EH (cell line): ENCODE results near the gene HOXB8.

Source experiments
- DNase-seq: peaks from one replicate; pipeline ENCODE4 v3.0.0-alpha.2; 2015; ENCODE audit warnings: low read depth

The HOXB8 gene

DNA sequence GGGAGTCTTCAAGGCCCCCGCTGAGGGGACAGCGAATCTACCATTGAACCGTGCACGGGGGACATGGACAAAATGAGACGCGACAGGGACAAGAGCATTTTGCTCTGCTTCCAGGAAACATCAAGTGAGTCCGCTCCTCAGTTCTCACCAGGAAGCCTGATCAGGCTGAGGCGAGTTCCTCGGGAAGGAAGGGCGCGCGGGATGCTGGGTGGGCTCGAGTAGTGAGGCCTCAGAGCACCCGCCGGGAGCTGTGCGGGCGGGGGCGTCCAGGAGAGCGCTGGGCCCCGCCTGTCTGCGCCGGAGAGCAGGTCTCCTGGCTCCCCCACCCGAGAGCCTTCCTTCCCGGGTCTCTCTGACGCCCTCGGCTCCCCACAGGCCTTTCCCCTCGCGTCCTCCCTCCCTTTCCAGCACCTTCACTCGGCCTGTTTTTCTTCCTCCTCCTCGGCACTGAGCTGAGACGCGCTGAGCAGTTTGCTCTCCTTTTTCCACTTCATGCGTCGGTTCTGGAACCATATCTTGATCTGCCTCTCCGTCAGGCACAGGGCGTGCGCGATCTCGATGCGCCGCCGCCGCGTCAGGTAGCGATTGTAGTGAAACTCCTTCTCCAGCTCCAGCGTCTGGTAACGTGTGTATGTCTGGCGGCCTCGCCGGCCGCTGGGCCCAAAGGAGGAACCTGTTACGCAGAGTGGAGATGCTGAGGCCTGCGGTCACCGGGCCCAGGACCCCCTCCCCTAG lies 18.9 kb downstream of the HOXB8 start:
- DNase-seq: no peak

DNA sequence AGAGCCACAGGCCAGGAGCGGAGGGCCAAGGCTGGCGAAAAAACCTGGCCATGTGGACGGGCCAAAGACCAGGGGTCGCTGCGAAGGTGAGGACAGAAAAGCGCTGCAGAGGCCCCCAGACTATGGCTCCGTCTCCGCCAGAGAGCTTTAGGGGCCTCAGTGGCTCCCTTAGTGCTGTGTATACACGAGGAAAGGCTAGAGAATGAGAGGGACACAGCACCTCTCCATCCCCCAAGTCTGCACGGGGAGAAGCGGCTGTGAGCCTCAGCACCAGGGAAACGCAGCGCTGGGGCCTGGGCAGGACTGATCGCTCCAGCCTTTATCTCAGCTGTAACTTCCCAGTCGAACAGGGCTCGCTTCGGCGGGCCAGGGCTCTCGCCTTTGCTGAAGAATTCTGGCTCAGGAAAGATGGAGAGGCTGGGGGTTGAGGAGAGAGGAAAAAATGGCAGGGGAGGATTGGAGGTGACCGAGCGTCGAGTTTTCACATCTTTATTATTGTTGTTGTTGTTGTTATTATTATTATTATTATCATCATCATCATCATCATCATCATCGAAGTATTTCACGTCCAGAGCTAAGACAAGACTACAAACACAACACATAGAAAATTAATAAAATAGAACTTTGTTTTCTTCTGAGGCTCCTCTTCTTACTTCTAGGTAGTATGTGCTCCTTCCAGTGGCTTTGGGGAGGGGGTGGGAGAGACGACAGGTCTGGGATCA lies 19.7 kb downstream of the HOXB8 start:
- no peak for DNase-seq

DNA sequence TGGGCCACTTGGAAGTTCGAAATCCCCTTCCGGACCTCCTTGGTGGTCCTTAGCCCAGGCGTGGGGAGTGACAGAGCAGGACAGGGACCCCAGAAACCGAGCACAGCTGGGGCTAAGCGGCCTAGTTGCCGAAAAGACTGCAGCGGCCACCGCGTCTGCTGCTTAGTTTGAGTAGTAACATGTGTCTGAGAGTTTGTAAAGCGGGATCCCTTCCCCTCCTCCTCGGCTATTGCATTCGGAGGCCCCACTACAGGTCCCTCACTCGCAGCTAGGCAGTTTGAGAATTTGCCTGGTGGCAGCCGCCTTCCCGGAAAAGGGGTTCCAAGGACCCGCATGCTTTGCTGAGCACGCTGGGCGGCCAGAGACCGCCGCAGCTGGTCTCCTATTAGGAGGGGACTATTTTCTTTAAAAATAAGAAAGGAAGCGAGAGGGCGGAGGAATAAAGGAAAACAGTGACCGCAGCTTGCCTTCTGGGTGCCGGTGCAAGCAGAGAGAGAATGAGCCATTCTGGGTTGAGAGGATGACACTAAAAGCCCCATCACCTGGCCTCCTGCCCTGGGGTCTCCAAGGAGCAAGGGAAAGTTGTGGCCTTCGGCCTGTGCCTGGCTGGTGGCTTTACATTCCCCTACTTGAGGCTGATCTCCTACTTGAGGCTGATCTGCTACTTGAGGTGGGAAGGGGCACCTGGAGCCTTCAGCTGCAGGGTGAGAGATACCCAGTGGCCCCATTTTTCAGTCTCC lies 20.4 kb downstream of the HOXB8 start:
- no peak for DNase-seq

DNA sequence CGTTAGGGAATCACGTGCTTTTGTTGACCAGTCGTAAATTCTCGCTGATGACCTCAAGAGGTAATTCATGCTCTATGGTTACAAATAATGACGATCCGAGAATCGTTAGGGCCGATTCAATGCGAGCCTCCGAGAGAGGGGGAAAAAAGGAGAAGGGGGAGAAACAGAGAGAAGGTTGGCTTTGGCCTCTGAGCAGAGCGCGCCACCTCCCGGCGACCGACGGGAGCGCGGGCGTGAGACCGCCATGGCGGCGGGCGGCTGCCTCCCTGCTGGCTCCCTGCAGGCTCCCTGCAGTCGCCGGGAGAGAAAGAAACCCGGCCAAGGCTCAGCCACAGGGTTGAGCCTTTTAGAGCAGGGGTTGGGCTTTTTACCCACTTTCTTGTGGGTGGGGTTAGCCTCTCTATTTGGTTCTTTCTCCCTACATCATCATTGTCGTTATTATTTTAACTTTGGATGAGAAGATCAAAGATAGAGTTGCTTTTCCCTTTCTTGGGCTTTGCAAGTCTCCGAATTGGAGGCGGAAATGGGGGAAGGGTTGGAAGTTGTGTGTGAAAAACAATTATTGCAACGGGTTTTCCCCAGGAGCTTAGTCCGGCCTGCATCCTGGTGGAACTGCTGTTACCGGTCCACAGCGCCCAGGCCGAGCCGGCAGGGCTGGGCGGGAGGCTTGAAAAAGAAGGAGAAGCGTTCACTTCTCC lies 21.1 kb downstream of the HOXB8 start:
- DNase-seq: peak; percentile 67

DNA sequence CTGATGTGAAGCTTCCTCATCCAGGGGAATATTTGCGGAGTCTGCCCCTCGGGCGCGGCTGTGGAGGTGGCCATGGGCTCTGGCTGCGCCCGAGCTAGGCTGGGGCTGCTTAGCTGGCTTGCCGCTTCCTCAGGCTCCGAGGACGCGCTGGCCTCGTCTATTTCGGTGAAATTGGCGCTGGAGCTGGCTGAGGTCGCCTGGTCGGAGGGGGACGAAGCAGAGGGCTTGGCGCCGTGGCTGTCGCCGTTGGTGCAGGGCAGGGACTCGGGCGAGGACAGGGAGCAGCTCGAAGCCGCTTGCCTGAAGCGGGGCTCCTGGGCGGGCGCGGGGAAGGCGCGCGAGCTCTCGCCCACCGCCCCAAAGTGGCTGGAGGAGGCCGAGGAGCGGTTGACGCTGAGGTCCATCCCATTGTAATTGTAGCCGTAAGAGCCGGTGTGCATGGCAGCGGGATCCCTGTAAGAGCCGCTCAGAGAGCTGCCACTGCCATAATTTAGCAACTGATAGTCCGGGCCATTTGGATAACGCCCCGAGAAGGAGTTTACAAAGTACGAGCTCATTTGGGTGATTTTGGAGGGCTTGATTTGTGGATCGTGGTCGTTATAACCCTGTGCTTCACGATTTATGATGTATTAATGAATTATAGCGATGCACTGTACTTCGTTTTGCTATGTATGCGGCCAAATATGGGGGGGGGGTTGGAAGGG lies 21.8 kb downstream of the HOXB8 start, which contains the start of gene HOXB5:
Gene HOXB5, minus strand, starts transcription at position 654 of the 704 bp plus-strand sequence. Its CDS starts 97 bp downstream, at position 557.
- DNase-seq: no peak

DNA sequence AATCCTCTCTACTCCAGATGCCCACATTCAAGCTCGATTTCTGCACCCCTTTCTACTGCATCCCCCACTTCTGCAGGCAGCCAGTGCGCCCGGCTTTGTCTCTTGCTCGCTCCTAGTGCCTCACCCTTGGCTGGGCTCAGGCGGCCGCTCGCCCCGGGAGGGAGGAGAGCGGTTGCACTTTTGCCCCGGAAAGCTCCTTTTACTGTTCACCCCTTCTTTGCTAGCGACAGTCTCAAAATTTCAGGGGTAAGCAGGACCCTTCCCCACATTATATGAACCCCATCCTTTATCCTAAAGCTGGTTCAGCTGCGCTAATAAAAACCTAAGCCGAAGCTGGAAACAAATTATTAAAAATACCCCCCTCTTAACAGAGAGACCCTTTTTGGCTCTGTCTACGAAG lies 22.5 kb downstream of the HOXB8 start:
- no peak for DNase-seq

DNA sequence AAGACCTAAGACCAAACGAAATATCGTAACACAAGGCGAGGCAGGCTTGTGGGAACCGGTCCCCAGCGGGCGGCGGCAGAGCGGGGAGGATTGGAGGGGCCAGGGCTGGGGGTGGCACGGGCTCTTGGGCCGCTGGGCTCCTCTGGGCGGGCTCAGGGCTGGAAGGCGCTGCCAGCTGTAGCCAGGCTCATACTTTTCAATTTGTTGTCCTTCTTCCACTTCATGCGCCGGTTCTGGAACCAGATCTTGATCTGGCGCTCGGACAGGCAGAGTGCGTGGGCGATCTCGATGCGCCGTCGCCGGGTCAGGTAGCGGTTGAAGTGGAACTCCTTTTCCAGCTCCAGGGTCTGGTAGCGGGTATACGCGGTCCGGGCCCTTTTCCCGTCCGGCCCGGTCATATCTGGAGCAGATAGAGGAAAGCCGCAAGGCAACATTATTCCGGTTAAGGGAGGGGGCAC lies 23.0 kb downstream of the HOXB8 start:
- DNase-seq: no peak

DNA sequence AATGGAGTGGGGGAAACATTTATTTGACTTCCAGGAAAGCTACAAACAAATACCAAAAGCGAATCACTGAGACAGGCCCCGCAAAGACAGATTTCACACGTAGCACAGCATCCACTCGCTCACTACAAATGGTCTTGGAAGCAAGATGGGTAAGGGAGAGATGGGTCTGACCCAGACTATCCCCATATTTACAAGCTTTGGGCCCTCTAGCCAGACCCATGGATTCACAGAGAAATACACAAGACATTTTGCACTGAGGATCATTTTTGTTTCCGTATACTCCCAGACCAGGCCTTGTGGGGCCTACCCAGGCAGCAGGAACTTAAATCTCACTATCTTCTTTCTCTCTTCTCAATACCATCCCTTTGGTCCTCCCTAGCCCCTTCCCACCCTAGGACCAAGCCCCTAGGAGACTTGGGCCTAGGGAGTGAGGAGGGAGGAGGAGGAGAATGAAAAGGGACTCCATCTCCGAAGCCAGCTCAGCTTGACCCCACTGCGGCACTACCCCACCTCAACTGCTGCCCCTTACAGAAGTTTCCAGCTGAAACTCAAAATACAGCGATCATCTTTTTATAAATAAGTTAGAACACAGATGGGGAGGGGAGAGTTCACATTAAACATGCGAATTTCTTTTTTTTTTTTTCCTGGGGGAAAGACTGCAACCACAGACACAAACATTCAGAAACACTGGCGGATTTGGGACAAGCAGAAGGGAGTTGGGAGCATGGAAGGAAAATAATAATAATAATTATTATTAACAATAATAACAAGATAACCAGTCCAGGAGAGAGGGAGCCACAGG lies 23.6 kb downstream of the HOXB8 start:
- no peak for DNase-seq

DNA sequence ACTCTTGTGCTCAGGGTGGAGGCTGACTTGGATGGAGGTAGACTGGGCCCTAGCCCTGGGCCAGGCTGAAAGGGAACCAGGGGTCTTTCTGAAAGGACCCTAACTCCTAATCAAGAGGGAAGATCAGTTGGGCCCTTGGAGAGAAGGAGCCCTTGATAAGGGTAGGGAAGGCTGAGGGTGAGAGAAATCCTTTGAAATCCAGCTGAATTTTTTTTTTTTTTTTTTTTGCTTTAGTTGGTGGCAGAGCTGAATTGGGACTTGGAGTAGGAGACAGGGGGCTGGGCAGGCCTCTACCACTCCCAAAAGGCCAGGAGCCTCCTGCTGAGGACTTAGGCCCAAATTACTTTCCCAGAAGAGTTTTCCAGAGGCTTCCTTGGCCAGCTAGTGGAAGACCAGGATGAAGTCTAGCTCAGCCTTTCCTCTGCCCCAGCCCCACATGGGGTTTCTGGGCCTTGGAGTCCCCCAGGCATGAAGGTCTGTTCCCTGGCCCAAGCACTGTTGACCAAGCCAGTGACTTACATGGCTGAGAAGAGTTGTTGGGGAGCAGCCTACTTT lies 24.4 kb downstream of the HOXB8 start:
- DNase-seq: no peak

DNA sequence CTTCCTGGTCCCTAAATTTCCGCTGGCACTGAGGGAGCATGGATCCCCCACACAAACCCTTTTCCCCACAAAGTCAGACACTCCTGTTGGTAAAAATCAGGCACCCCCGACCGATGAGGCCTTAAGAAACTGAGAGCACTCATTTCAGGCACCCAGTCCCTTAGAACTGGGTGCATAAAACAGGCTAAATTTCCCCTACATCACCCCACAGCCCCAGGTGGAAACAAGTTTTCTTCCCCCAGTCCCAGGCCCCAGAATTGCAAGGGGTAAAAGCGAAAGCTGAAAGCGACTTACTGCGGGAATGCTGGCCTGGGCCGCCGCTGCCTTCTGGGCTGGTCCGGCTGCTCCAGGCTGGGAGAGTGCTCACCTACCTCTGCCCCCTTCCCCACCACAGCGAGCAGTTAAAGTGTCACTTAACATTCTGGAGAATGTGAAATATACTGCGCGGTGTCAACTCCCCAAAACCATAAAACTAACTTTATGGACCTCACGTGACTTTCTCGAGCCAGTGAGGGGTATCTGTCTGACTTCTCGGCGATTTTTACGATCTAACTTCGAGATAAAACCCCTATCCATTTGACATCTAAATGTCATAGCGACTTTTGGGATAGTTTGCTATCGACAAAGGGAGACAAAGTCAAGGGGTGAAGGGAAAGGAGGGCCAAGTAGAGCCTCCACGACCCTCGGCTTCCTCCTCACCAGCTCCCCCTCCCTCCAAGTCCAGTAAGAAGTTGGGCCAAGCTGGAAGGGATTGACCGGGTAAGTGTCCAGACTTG lies 25.1 kb downstream of the HOXB8 start, which contains the start of gene HOXB3:
Gene HOXB3, minus strand, starts transcription at position 411 of the 776 bp plus-strand sequence. CDS start 37,767 bp downstream, outside the sequence.
- DNase-seq: no peak

DNA sequence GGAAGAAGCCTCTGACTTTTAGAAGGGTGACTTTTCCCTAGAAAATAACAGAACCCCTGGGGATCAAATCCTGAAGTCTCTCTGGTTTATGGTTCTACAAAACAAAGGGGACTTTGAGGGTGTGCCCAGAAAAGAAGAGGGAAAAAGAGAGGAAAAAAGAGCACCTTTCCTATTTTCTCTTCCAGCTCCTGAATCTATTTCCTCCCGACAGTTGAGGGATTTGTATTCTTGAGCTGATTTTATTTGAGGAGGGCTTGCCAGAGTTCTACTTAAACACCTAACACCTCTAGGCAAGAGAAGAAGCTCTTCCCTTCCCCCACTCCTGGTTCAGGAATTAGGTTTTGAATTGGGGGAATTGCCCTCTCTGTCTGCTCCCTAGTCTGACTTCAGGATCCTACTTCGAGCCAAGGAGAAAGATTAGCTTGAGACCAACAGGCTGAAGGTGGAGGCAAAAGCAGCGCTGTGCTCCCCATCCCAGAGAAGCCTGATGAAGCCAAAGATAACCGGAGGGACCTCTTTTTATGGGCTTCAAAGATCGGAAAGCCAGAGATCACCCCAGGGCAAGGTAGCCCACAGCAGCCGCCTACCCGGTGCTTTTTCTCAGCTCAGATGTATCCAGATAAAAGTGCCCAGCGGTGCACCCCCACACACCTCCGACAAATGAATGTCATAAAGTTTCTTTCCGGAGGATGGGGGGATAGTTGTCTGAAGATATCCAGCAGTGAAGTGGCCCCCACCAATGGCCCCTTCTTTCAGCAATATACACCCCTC lies 25.8 kb downstream of the HOXB8 start:
- DNase-seq: no peak

DNA sequence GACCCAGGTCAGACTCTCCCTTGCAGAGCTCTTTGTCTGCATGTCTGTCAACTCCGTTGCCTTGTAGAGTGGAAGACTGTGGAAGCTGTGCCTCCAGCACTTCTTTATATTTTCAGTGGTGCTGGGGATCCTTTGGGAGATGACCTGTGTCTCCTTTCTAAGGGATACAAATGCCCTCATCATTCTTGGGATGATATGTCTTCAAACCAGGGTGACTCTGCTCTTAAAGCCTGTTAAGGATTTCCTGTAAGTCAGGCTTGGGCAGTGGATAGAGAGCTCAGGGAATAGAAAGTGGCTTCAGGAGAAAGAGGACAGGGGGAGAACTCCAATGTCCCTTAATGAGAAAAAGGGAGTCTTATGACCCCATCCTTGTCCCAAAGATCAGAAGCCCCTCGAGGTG lies 26.6 kb downstream of the HOXB8 start:
- DNase-seq: no peak

DNA sequence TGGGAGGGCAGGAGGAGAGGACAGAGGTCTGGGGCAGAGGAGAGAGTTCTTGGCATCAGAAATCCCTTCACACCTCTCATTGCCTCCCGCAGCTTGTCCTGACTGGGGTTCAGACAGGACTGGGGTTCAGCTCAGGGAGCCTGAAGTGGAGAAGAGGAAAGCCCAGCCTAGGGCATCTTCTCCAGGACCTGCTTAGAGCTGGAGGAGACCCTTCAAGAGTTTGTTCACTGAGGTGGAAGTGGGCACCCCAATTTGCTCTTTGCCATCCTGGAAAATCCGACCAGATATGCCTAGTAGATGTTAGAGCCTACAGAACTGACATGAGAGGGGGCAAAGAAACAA lies 27.0 kb downstream of the HOXB8 start:
- no peak for DNase-seq

DNA sequence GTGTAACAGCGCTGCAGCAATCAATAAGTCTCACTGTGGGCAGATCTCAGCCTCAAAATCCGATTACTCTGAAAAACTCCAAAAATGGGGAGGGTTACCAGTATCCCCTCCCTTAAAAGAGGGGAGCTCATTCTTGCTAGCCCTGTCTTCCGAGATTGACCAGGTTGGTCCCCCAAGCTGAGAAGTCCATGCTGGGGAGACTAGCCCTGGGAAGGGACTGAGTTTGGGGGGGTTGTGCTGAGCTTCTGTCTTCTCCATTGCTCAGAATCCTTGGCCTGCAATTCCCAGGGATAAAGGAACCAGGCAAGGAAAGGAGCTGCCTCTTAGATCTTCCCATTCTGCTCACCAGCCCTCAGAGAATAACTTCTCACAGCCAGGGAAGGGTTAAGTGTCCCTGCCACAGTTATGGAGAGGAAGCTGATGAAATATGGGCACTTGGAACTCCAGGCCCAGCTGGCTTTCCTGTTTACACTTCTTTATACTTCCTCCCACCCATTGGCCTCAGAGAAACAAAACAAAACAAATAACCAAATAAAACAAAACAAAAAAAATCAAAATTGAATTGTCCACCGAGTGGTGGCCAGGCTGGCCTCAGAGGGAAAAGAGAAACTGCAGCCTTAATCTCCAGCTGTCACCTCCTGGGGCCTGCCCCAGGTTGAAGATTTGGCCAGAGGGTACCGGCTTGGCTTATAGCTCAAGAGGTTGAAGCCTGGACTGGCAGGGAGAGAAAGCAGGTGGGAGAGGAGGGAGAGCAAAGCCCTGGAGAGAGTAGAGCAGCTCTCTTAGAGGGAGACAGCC lies 27.6 kb downstream of the HOXB8 start:
- no peak for DNase-seq

DNA sequence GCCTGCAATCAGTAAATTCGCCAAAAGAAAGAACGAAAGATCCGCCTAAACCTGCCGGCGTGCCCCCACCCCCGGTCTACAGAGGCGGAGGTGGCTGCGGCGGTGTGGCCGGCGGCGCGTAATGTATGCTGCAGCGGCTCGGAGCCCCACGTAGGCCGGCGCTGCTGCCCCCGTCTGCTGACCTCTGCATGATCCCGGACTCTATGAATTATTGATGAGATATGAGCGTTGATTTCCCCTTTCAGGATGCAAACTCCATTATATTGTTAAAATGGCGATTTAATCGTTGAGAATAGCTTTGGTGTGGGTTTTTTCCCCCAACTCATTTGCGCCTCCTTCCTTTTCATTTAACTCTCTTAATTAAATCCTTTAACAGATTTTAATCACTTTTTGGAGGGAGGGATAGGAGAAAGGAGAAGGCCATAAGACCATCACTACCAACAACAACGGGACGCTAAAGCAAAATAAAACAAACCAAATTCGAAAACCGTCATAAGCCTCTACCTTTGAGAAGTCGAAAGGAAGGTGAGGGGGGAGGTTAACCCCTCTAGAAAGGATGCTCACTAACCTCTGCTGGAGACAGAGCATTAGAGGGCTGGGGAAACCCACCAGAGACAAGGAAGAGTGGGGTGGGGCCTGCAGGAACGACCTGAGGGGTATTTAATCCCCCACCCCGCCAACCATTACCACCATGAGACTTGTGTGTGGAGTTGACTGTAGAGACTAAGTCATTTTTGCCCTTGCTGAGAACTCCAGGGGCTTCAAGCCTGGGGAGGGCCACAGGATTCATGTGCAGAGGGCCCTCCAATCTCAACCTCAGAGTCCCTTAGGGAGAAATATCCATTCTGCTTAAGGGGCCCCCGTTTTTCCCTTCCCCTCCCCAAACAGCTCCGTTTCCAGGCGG lies 28.5 kb downstream of the HOXB8 start:
- DNase-seq: no peak

DNA sequence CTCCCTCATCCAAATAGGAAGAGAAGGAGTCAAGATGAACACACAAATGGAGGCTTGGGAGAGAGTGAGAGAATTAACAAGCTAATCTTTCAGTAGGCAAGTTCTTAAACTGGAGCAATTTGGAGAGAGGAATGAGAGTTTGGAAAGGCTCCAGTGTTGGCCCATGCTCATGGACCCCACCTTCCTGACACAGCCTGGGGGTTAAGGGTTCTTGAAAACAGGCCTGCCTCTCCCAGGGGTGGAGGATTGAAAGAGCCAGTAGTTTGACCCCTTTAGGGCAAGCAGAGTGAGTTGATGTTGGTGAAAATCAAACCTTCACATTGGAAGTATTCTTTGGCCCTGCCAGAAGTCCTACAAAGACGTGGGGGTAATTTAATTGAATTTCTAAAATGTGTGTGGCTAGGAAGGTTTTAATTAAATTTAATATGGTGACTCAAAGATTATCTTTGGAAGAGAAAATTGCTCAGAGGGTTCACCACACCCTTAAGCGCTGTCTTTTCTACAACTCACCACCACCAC lies 30.8 kb downstream of the HOXB8 start:
- no peak for DNase-seq
